WTC11 (cell line): ENCODE measurements around the gene ADGRB3. TPM values are rescaled to one million over a fixed set of nuclear protein-coding genes. Genes with fewer than 3 reads are reported as not detected.

ENCODE experiments used
- ATAC-seq: fragments of 200-7000 bp; cut with Tn5 transposase; 2 replicates; pipeline ENCODE4 v1.10.0; 2021; ENCODE audit warnings: mild to moderate bottlenecking, moderate library complexity
- CTCF ChIA-PET: fragments of 300-600 bp; sonication (Branson Sonifier 250); formaldehyde crosslinking; loops from one replicate; lab custom pipeline; 2021; ENCODE audit warnings: antibody characterized with exemption; lab: Charles Lee
- POLR2A ChIA-PET: fragments of 350-600 bp; sonication (Branson Sonifier 250); formaldehyde crosslinking; loops from one replicate; lab custom pipeline; 2021; ENCODE audit warnings: antibody characterized with exemption; lab: Charles Lee
- DNase-seq: peaks from one replicate; pipeline ENCODE4 v3.0.0; 2021; ENCODE audit warnings: low spot score
- H3K27ac Mint-ChIP-seq: 2 replicates; pipeline ENCODE4 v1.8.0; 2021; ENCODE audit warnings: mixed read lengths
- H3K27me3 Mint-ChIP-seq: 2 replicates; pipeline ENCODE4 v1.8.0; 2021; ENCODE audit warnings: low read depth, mild to moderate bottlenecking, moderate library complexity, mixed read lengths
- H3K36me3 Mint-ChIP-seq: 2 replicates; pipeline ENCODE4 v1.8.0; 2021; ENCODE audit warnings: mixed read lengths
- H3K4me1 Mint-ChIP-seq: 2 replicates; pipeline ENCODE4 v1.8.0; 2022; ENCODE audit warnings: mixed read lengths
- H3K4me3 Mint-ChIP-seq: 2 replicates; pipeline ENCODE4 v1.8.0; 2021; ENCODE audit warnings: mild to moderate bottlenecking, moderate library complexity, mixed read lengths
- H3K9me3 Mint-ChIP-seq: 2 replicates; pipeline ENCODE4 v1.8.0; 2021; ENCODE audit warnings: mixed read lengths
- ARID4B ChIP-seq: sonication (generic); formaldehyde crosslinking; IDR thresholded peaks from 2 replicates; pipeline ENCODE4 v1.8.0; 2023; ENCODE audit warnings: missing genetic modification reagents, mild to moderate bottlenecking, borderline replicate concordance
- ATF1 ChIP-seq: sonication (generic); formaldehyde crosslinking; IDR thresholded peaks from 2 replicates; pipeline ENCODE4 v1.8.1; 2023; ENCODE audit warnings: mild to moderate bottlenecking, moderate library complexity, missing genetic modification reagents
- ATF6 ChIP-seq: sonication (generic); formaldehyde crosslinking; IDR thresholded peaks from 2 replicates; pipeline ENCODE4 v1.8.1; 2023; ENCODE audit warnings: mild to moderate bottlenecking, missing genetic modification reagents
- CREM ChIP-seq: sonication (generic); formaldehyde crosslinking; IDR thresholded peaks from 2 replicates; pipeline ENCODE4 v1.8.1; 2022; ENCODE audit warnings: mild to moderate bottlenecking, missing genetic modification reagents, moderate library complexity
- FOXP1 ChIP-seq: sonication (generic); formaldehyde crosslinking; IDR thresholded peaks from 2 replicates; pipeline ENCODE4 v1.8.0; 2022; ENCODE audit warnings: missing genetic modification reagents, mild to moderate bottlenecking, moderate library complexity, borderline replicate concordance
- GABPB1 ChIP-seq: sonication (generic); formaldehyde crosslinking; IDR thresholded peaks from 2 replicates; pipeline ENCODE4 v1.8.1; 2023; ENCODE audit warnings: mild to moderate bottlenecking, missing genetic modification reagents
- HMGA2 ChIP-seq: fragments of 250-450 bp; sonication (Bioruptor Pico); IDR thresholded peaks from 2 replicates; pipeline ENCODE4 v1.4.0; 2021; ENCODE audit warnings: mild to moderate bottlenecking, moderate library complexity
- JAZF1 ChIP-seq: fragments of 250-450 bp; sonication (Bioruptor Pico); IDR thresholded peaks from 2 replicates; pipeline ENCODE4 v1.9.0; 2021; ENCODE audit warnings: moderate library complexity, mild to moderate bottlenecking, inconsistent platforms
- MXD4 ChIP-seq: fragments of 250-450 bp; sonication (Bioruptor Pico); IDR thresholded peaks from 2 replicates; pipeline ENCODE4 v1.8.0; 2021; ENCODE audit warnings: mild to moderate bottlenecking, moderate library complexity, borderline replicate concordance
- NR1H2 ChIP-seq: sonication (generic); formaldehyde crosslinking; IDR thresholded peaks from 2 replicates; pipeline ENCODE4 v1.9.0; 2021; ENCODE audit warnings: mild to moderate bottlenecking, moderate library complexity, missing genetic modification reagents
- PREB ChIP-seq: sonication (generic); formaldehyde crosslinking; IDR thresholded peaks from 2 replicates; pipeline ENCODE4 v1.8.1; 2022; ENCODE audit warnings: mild to moderate bottlenecking, missing genetic modification reagents, moderate library complexity, borderline replicate concordance
- SMAD3 ChIP-seq: sonication (generic); formaldehyde crosslinking; IDR thresholded peaks from 2 replicates; pipeline ENCODE4 v1.8.0; 2022; ENCODE audit warnings: missing genetic modification reagents, mild to moderate bottlenecking, borderline replicate concordance
- SMAD4 ChIP-seq: sonication (generic); formaldehyde crosslinking; IDR thresholded peaks from 2 replicates; pipeline ENCODE4 v1.8.0; 2022; ENCODE audit warnings: mild to moderate bottlenecking, missing genetic modification reagents
- SP1 ChIP-seq: sonication (generic); formaldehyde crosslinking; conservative IDR thresholded peaks from 2 replicates; pipeline ENCODE4 v1.8.1; 2022; ENCODE audit warnings: missing genetic modification reagents
- ZBTB21 ChIP-seq: sonication (generic); formaldehyde crosslinking; IDR thresholded peaks from 2 replicates; pipeline ENCODE4 v1.8.1; 2023; ENCODE audit warnings: mild to moderate bottlenecking, missing genetic modification reagents, borderline replicate concordance
- ZBTB43 ChIP-seq: sonication (generic); formaldehyde crosslinking; IDR thresholded peaks from 2 replicates; pipeline ENCODE4 v1.8.1; 2023; ENCODE audit warnings: mild to moderate bottlenecking, missing genetic modification reagents
- ZNF219 ChIP-seq: sonication (generic); formaldehyde crosslinking; IDR thresholded peaks from 2 replicates; pipeline ENCODE4 v1.8.0; 2023; ENCODE audit warnings: missing genetic modification reagents, mild to moderate bottlenecking, borderline replicate concordance
- ZNF281 ChIP-seq: sonication (generic); formaldehyde crosslinking; IDR thresholded peaks from 2 replicates; pipeline ENCODE4 v1.8.0; 2023; ENCODE audit warnings: mild to moderate bottlenecking, missing genetic modification reagents
- ZNF317 ChIP-seq: sonication (generic); formaldehyde crosslinking; IDR thresholded peaks from 2 replicates; pipeline ENCODE4 v1.8.1; 2023; ENCODE audit warnings: low read depth, mild to moderate bottlenecking, moderate library complexity, missing genetic modification reagents, borderline replicate concordance
- ZNF532 ChIP-seq: fragments of 250-450 bp; sonication (Bioruptor Pico); IDR thresholded peaks from 2 replicates; pipeline ENCODE4 v1.9.0; 2021; ENCODE audit warnings: mild to moderate bottlenecking, borderline replicate concordance
- total RNA-seq: library from RNA; stranded (reverse); gene quantifications from 3 replicates; pipeline ENCODE4 v1.2.3, GENCODE V29; 2021

ADGRB3 gene
- total RNA-seq, 1 experiment from 2014 or later: 1.9 TPM

GRCh38 chr6:68911334-68911733 is 276.3 kb downstream of the ADGRB3 start:
- Mint-ChIP-seq H3K4me1 (no peaks in the 10 kb centered on the region), H3K27ac (no peak overlapping the region), H3K27me3 (no peaks in the 10 kb centered on the region; the same call in 1 of the 2 replicates), H3K4me3 (no peak overlapping the region), H3K36me3 (peaks cover 16% of the 10 kb centered on the region), H3K9me3 (peaks cover 20% of the 10 kb centered on the region)
- ATAC-seq (no peak), DNase-seq (no peak)
- ChIA-PET POLR2A (no interaction called here), CTCF (no interaction called here)
- no peak for TF ChIP-seq SMAD3 (CRISPR knock-in tag)
- TF ChIP-seq CREM (CRISPR knock-in tag): no peak
- TF ChIP-seq ATF1 (CRISPR knock-in tag): no peak
- TF ChIP-seq ARID4B (CRISPR knock-in tag): no peak
- TF ChIP-seq ZNF317 (CRISPR knock-in tag): no peak

- Mint-ChIP-seq H3K27ac (no peak overlapping the region), H3K9me3 (peaks cover 20% of the 10 kb centered on the region), H3K27me3 (no peaks in the 10 kb centered on the region; the same call in 1 of the 2 replicates), H3K36me3 (peaks cover 16% of the 10 kb centered on the region), H3K4me1 (no peaks in the 10 kb centered on the region), H3K4me3 (no peak overlapping the region)
- ChIA-PET CTCF (no interaction called here), POLR2A (no interaction called here)
- DNase-seq (no peak), ATAC-seq (no peak)
- TF ChIP-seq PREB (CRISPR knock-in tag) (no peak), ZNF281 (no peak), ZNF532 (CRISPR knock-in tag) (no peak), FOXP1 (no peak), NR1H2 (CRISPR knock-in tag) (no peak), HMGA2 (CRISPR knock-in tag) (no peak), ZBTB21 (CRISPR knock-in tag) (no peak), ATF6 (no peak), JAZF1 (no peak), ZBTB43 (CRISPR knock-in tag) (no peak), SMAD4 (CRISPR knock-in tag) (no peak), ZNF219 (CRISPR knock-in tag) (no peak), SP1 (CRISPR knock-in tag) (no peak), GABPB1 (CRISPR knock-in tag) (no peak), MXD4 (no peak)
Measured at GRCh38 chr6:68911811-68912210, 276.7 kb downstream of the ADGRB3 start.
